Measurements from ENCODE around the gene DNAJC15. TPM values are rescaled to one million over a fixed set of nuclear protein-coding genes. Genes with fewer than 3 reads are reported as not detected.

Gene DNAJC15
- total RNA-seq, 2 experiments from 2014 or later: 2.2 TPM; not detected in 1

DNA sequence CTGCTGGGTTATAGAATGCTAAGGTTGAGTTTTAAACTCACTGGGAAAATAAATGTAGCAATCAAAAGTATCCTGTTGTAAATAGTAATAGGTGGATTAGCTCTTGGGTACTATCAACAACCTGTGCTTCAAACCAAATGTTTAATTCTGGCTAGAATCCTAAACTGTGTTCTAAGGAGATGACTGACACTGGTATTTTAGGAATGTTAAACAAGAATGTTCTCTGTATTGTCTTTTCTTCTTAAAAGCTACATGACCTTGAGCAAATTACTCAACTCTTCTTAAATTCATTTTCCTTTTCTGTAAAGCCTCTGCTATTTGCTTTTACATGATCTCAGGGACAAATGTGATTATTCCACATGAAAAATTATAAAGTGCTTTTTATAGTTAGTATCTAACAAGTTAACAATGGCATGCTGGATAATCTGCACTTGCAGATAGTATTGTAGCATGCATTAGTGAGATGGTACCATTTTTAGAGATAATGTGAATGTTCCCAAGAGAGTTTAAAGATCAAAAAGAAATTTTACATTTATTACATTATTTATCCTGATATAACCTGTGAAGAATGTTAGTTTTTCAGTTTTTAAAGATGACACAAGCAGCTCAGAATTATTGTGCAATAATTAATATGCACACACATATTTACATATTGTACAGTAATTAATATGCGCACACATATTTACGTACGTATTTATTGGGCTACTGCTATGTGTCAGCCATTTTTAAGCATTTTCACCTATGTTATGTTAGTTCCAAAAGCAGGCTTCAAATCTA, 17.7 kb upstream of the DNAJC15 start:
- Histone ChIP-seq H3K4me3 (ENCODE audit: low read depth, low read length, poor library complexity, severe bottlenecking) (no peak overlapping the region), H3K79me2 (ENCODE audit: insufficient read depth, low read depth, low read length) (no peaks in the 10 kb centered on the region), H3K27ac (ENCODE audit: low read depth, low read length, poor library complexity, severe bottlenecking) (no peak overlapping the region), H3K4me1 (ENCODE audit: insufficient read depth, low read length, poor library complexity, severe bottlenecking) (no peaks in the 10 kb centered on the region), H3K36me3 (ENCODE audit: insufficient read depth, low read length) (no peaks in the 10 kb centered on the region), H3K9me3 (ENCODE audit: low read length) (no peaks in the 10 kb centered on the region), H4K20me1 (ENCODE audit: insufficient read depth, low read length) (no peaks in the 10 kb centered on the region), H2AFZ (ENCODE audit: low read length) (no peak overlapping the region), H3K9me2 (ENCODE audit: insufficient read depth, low read length) (no peaks in the 10 kb centered on the region), H3K4me2 (ENCODE audit: low read length) (no peak overlapping the region)
- no peak for DNase-seq (ENCODE audit: low spot score)
- no TSS peak for BruUV-seq (replicated peaks)
- intact Hi-C loops (cut with micrococcal nuclease; ENCODE audit: unreplicated experiment): no loop called here
- no peak for TF ChIP-seq EZH2phosphoT487 (IDR thresholded peaks at IDR 0.05; ENCODE audit: borderline replicate concordance, low read depth, low read length)
- TF ChIP-seq, protein P1, sequence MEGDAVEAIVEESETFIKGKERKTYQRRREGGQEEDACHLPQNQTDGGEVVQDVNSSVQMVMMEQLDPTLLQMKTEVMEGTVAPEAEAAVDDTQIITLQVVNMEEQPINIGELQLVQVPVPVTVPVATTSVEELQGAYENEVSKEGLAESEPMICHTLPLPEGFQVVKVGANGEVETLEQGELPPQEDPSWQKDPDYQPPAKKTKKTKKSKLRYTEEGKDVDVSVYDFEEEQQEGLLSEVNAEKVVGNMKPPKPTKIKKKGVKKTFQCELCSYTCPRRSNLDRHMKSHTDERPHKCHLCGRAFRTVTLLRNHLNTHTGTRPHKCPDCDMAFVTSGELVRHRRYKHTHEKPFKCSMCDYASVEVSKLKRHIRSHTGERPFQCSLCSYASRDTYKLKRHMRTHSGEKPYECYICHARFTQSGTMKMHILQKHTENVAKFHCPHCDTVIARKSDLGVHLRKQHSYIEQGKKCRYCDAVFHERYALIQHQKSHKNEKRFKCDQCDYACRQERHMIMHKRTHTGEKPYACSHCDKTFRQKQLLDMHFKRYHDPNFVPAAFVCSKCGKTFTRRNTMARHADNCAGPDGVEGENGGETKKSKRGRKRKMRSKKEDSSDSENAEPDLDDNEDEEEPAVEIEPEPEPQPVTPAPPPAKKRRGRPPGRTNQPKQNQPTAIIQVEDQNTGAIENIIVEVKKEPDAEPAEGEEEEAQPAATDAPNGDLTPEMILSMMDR (conservative IDR thresholded peaks at IDR 0.05; ENCODE audit: low read length): no peak
- ChIA-PET POLR2A (interaction anchor here (0.6 to 0.7 kb wide), 2 partner anchors 17 to 468 kb away, joined by 3 read pairs; no protein-coding TSS in a partner anchor), CTCF (ENCODE audit: unreplicated experiment) (no interaction called here)

DNA sequence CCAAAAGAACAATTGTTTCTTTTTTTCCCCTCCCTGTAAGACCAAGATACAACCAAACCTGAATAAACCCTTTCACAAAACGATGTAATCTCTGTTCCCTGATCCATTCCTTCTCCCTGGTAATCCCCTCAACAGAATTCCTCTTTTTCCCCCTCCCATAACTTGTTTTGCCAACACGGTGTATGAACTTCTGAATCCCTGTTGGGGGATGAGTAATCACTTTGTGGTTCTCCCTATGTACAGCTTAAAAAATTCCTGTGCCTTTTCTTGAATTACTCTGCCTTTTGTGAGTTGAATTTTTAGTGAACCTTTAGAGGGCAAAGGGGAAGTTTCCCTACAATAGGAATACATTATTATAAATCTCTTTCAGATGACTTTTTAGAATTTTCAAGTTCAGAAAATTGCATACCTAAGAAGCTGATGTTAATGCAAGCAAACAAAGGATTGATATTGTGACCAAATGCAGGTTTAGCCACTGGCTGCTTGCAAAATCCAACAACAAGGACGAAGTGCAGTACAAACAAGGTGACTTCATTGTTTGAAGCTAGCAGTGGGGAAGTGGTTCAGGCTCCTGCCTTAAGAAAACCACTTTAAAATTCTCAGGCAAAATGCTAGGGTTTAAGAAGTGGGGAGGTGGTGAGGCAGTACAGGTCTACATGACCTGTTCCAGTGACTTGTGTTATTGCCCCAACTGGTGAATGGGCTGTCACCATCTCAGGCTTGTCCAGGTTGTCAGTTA, 16.3 kb upstream of the DNAJC15 start:
- ChIA-PET CTCF (ENCODE audit: unreplicated experiment) (no interaction called here), POLR2A (interaction anchor here (0.6 kb wide), 1 partner anchor 31 kb away, joined by 6 read pairs; no protein-coding TSS in a partner anchor)
- BruUV-seq (replicated peaks): no TSS peak
- Histone ChIP-seq H3K79me2 (ENCODE audit: insufficient read depth, low read depth, low read length) (no peaks in the 10 kb centered on the region), H3K9me3 (ENCODE audit: low read length) (no peaks in the 10 kb centered on the region), H3K4me3 (ENCODE audit: low read depth, low read length, poor library complexity, severe bottlenecking) (no peak overlapping the region), H2AFZ (ENCODE audit: low read length) (no peak overlapping the region), H3K4me2 (ENCODE audit: low read length) (no peak overlapping the region), H3K9me2 (ENCODE audit: insufficient read depth, low read length) (no peaks in the 10 kb centered on the region), H3K36me3 (ENCODE audit: insufficient read depth, low read length) (no peaks in the 10 kb centered on the region), H4K20me1 (ENCODE audit: insufficient read depth, low read length) (no peaks in the 10 kb centered on the region), H3K27ac (ENCODE audit: low read depth, low read length, poor library complexity, severe bottlenecking) (no peak overlapping the region), H3K4me1 (ENCODE audit: insufficient read depth, low read length, poor library complexity, severe bottlenecking) (no peaks in the 10 kb centered on the region)
- DNase-seq (ENCODE audit: low spot score): no peak
- no peak for TF ChIP-seq EZH2phosphoT487 (IDR thresholded peaks at IDR 0.05; ENCODE audit: borderline replicate concordance, low read depth, low read length)
- TF ChIP-seq, protein P1 (conservative IDR thresholded peaks at IDR 0.05; ENCODE audit: low read length): no peak
- intact Hi-C loops (cut with micrococcal nuclease; ENCODE audit: unreplicated experiment): no loop called here
